ENCODE data around the gene COMMD9.
"Not testable (repeated sequence)": the region's sequence is repeated elsewhere in the genome, so short reads cannot be mapped to it uniquely, and the experiment has no call there.

COMMD9 gene

GRCh38 chr11:36289226-36289852 lies at the start of gene COMMD9:
Gene COMMD9 (minus strand): TSS chr11:36289424. CDS start chr11:36289412, 12 bp downstream.
- DNase-seq, result peak; percentile 89

- DNase-seq, result no peak
These were observed 44.7 kb upstream of the COMMD9 start for GRCh38 chr11:36333897-36334296.

GRCh38 chr11:36333468-36333867 lies 44.2 kb upstream of the COMMD9 start:
- DNase-seq, result no peak

- DNase-seq, result no peak
These were observed 41.2 kb upstream of the COMMD9 start for GRCh38 chr11:36330411-36330810.

GRCh38 chr11:36328966-36329673 lies 39.9 kb upstream of the COMMD9 start:
- DNase-seq, result no peak

GRCh38 chr11:36326524-36327419 lies 37.5 kb upstream of the COMMD9 start:
- no peak for DNase-seq

- not testable (repeated sequence) for DNase-seq
These were observed 36.2 kb upstream of the COMMD9 start for GRCh38 chr11:36325403-36325802.

- DNase-seq, result not testable (repeated sequence)
These were observed 35.7 kb upstream of the COMMD9 start for GRCh38 chr11:36324956-36325355.

- DNase-seq, result no peak
These were observed 28.8 kb upstream of the COMMD9 start for GRCh38 chr11:36317992-36318391.

- no peak for DNase-seq
These were observed 26.8 kb upstream of the COMMD9 start for GRCh38 chr11:36316049-36316448.

- DNase-seq, result no peak
These were observed 25.2 kb upstream of the COMMD9 start for GRCh38 chr11:36314434-36314767.

- no peak for DNase-seq
These were observed 24.7 kb upstream of the COMMD9 start for GRCh38 chr11:36313750-36314433.

- no peak for DNase-seq
These were observed 23.6 kb upstream of the COMMD9 start for GRCh38 chr11:36312611-36313472.

GRCh38 chr11:36311926-36312595 lies 22.8 kb upstream of the COMMD9 start:
- no peak for DNase-seq

- no peak for DNase-seq
These were observed 20.6 kb upstream of the COMMD9 start for GRCh38 chr11:36309779-36310178.

- no peak for DNase-seq
These were observed 19.4 kb upstream of the COMMD9 start for GRCh38 chr11:36308577-36308976.

- peak in 1 of 2 donors; percentile 34 for DNase-seq
These were observed 17.7 kb upstream of the COMMD9 start for GRCh38 chr11:36306888-36307287.

- DNase-seq, result no peak
These were observed 15.8 kb upstream of the COMMD9 start for GRCh38 chr11:36305047-36305446.

GRCh38 chr11:36304351-36304750 lies 15.1 kb upstream of the COMMD9 start:
- no peak for DNase-seq

- DNase-seq, result no peak
These were observed 11.4 kb upstream of the COMMD9 start for GRCh38 chr11:36300650-36301049.

- DNase-seq, result no peak
These were observed 7.8 kb upstream of the COMMD9 start for GRCh38 chr11:36296884-36297543.
